CD14-positive monocyte (primary cell): ENCODE results near the gene CYB5A. TPM values are rescaled to one million over a fixed set of nuclear protein-coding genes. Genes with fewer than 3 reads are reported as not detected.

Experiments used
- DNase-seq, 3 donors: peaks; one replicate each; pipeline ENCODE4 v3.0.0-alpha.2; 2011 to 2022
- H2AFZ ChIP-seq: 2 replicates; pipeline ENCODE4 v1.6.0; 2012; ENCODE audit warnings: mild to moderate bottlenecking, low read depth, low read length, inconsistent platforms; ENCODE audit not compliant: insufficient read depth, poor library complexity, severe bottlenecking
- H3K27ac ChIP-seq, 2 donors: 1 replicate in 1 of 2; 2 replicates in 1 of 2; pipeline ENCODE4 v1.5.1; 2012 to 2013; ENCODE audit warnings: low read length in 2 of 2, control low read depth in 1 of 2, inconsistent platforms in 1 of 2, low read depth in 1 of 2, mild to moderate bottlenecking in 1 of 2
- H3K27me3 ChIP-seq, 2 donors: one replicate each; pipeline versions ENCODE4 v1.6.0 to v1.6.1; 2011 to 2013; ENCODE audit warnings: low read length in 2 of 2; ENCODE audit not compliant: control insufficient read depth in 2 of 2, insufficient read depth in 2 of 2
- H3K36me3 ChIP-seq, 2 donors: replicated peaks in 1 of 2; 1 replicate in 1 of 2; 2 replicates in 1 of 2; pipeline versions ENCODE4 v1.5.1 to v1.6.1; 2012 to 2013; ENCODE audit warnings: low read length in 2 of 2, control low read depth in 1 of 2, inconsistent platforms in 1 of 2, mild to moderate bottlenecking in 1 of 2; ENCODE audit not compliant: insufficient read depth in 2 of 2, control insufficient read depth in 1 of 2
- H3K4me1 ChIP-seq, 2 donors: 1 replicate in 1 of 2; 2 replicates in 1 of 2; pipeline versions ENCODE4 v1.5.1 to v1.6.1; 2012 to 2013; ENCODE audit warnings: low read length in 2 of 2, control low read depth in 1 of 2, inconsistent platforms in 1 of 2, mild to moderate bottlenecking in 1 of 2, moderate library complexity in 1 of 2; ENCODE audit not compliant: insufficient read depth in 2 of 2, control insufficient read depth in 1 of 2
- H3K4me2 ChIP-seq: replicated peaks from 2 replicates; pipeline ENCODE3; 2012; ENCODE audit warnings: low read length, moderate library complexity, mild to moderate bottlenecking; ENCODE audit not compliant: poor library complexity, severe bottlenecking; ENCODE audit errors: extremely low read depth
- H3K4me3 ChIP-seq, 3 experiments: fragments of 200-600 bp in 1 of 3; sonication (generic) in 1 of 3; replicated peaks in 1 of 3; 1 replicate in 2 of 3; 2 replicates in 1 of 3; pipeline ENCODE4 v1.5.1; 2011 to 2013; ENCODE audit warnings: low read length in 3 of 3, mild to moderate bottlenecking in 3 of 3, control low read depth in 2 of 3, low read depth in 2 of 3, inconsistent platforms in 1 of 3, moderate library complexity in 1 of 3
- H3K79me2 ChIP-seq: 2 replicates; pipeline ENCODE4 v1.6.0; 2012; ENCODE audit warnings: mild to moderate bottlenecking, control low read depth, inconsistent platforms, low read length, moderate library complexity; ENCODE audit not compliant: insufficient read depth
- H3K9ac ChIP-seq: 2 replicates; pipeline ENCODE4 v1.6.0; 2017; ENCODE audit warnings: low read length, mild to moderate bottlenecking; ENCODE audit not compliant: insufficient read depth, poor library complexity, severe bottlenecking
- H3K9me3 ChIP-seq, 2 donors: replicated peaks in 1 of 2; 1 replicate in 1 of 2; 2 replicates in 1 of 2; pipeline versions ENCODE4 v1.5.1 to v1.6.1; 2012 to 2013; ENCODE audit warnings: low read length in 2 of 2, control low read depth in 1 of 2; ENCODE audit not compliant: control insufficient read depth in 1 of 2, insufficient read depth in 1 of 2
- H4K20me1 ChIP-seq: 2 replicates; pipeline ENCODE4 v1.6.0; 2012; ENCODE audit warnings: mild to moderate bottlenecking, low read length, control low read depth, moderate library complexity; ENCODE audit not compliant: insufficient read depth
- H3K27ac Mint-ChIP-seq, 7 donors: one replicate each; pipeline ENCODE4 v1.8.0; 2020; ENCODE audit warnings: mild to moderate bottlenecking in 7 of 7, mixed read lengths in 7 of 7, moderate library complexity in 6 of 7, inconsistent platforms in 2 of 7
- H3K27me3 Mint-ChIP-seq, 3 donors: one replicate each; pipeline ENCODE4 v1.8.0; 2021 to 2022; ENCODE audit warnings: low read depth in 3 of 3, mild to moderate bottlenecking in 3 of 3, mixed read lengths in 3 of 3, moderate library complexity in 3 of 3, inconsistent platforms in 1 of 3
- H3K36me3 Mint-ChIP-seq, 2 donors: one replicate each; pipeline ENCODE4 v1.8.0; 2020; ENCODE audit warnings: mixed read lengths in 2 of 2, inconsistent platforms in 1 of 2, mild to moderate bottlenecking in 1 of 2
- H3K4me1 Mint-ChIP-seq: one replicate; pipeline ENCODE4 v1.8.0; 2020; ENCODE audit warnings: mild to moderate bottlenecking, mixed read lengths
- H3K4me3 Mint-ChIP-seq, 2 donors: one replicate each; pipeline ENCODE4 v1.8.0; 2020; ENCODE audit warnings: mild to moderate bottlenecking in 2 of 2, mixed read lengths in 2 of 2, moderate library complexity in 1 of 2
- H3K9me3 Mint-ChIP-seq, 7 donors: one replicate each; pipeline ENCODE4 v1.8.0; 2020 to 2022; ENCODE audit warnings: mixed read lengths in 7 of 7, mild to moderate bottlenecking in 6 of 7, moderate library complexity in 6 of 7, inconsistent platforms in 2 of 7
- WGBS: methylation state at CpG from one replicate; pipeline ENCODE4 v1.1.5; 2013; ENCODE audit warnings: missing lambda C conversion rate; ENCODE audit not compliant: insufficient coverage; 5-methylcytosine and 5-hydroxymethylcytosine counted together
- intact Hi-C, 2 donors: fragments of 100-400 bp; cut with micrococcal nuclease; formaldehyde crosslinking; loops; one replicate each; pipeline versions ENCODE4 v1.15.0 to v1.15.1; 2023
- polyA plus RNA-seq, 3 donors: library from polyadenylated mRNA; depleted of rRNA in 1 of 3; unstranded in 2 of 3; stranded (reverse) in 1 of 3; fragments of 300-500 nt in 2 of 3; fragments of >200 nt in 1 of 3; fragmentation: Illumina TruSeq in 2 of 3; gene quantifications; 1 replicate in 2 of 3; 2 replicates in 1 of 3; pipeline ENCODE4 v1.2.3, GENCODE V29; 2012 to 2021
- TF ChIP-seq, protein P1 (sequence below): fragments of 200-600 bp; IDR thresholded peaks from one replicate; pipeline ENCODE4 v1.8.0; 2022; ENCODE audit warnings: antibody characterized with exemption, mild to moderate bottlenecking

Gene CYB5A
- polyA plus RNA-seq, 3 donors = 19.0 to 27.6 (median 22.4) TPM

GRCh38 chr18:74215863-74216262 is 75.9 kb downstream of the CYB5A start:
- H3K4me3 Mint-ChIP-seq = no peak overlapping the region
- no CpG with 5 or more reads among the region's 1 CpG for WGBS
- no peak overlapping the region for H2AFZ ChIP-seq
- H3K27ac ChIP-seq = no peak overlapping the region
- H3K27me3 Mint-ChIP-seq = peaks cover 0 to 8% (median 3%) of the 10 kb centered on the region in 3 donors
- H3K9me3 Mint-ChIP-seq = peaks cover 0 to 7% (median 3%) of the 10 kb centered on the region in 7 donors
- H3K9me3 ChIP-seq = no peaks in the 10 kb centered on the region
- no peak overlapping the region for H3K4me3 ChIP-seq
- H3K27me3 ChIP-seq = no peaks in the 10 kb centered on the region
- H3K4me1 ChIP-seq = no peaks in the 10 kb centered on the region
- H3K27ac Mint-ChIP-seq = no peak overlapping the region
- DNase-seq = no peak
- no peak overlapping the region for H3K9ac ChIP-seq
- H3K4me2 ChIP-seq = no peak overlapping the region
- intact Hi-C loops = loop anchor here in 1 of 2 donors (5.0 kb wide), 1 partner anchor 51 kb away; no protein-coding TSS in a partner anchor
- H4K20me1 ChIP-seq = no peaks in the 10 kb centered on the region
- no peaks in the 10 kb centered on the region for H3K36me3 ChIP-seq
- no peaks in the 10 kb centered on the region for H3K79me2 ChIP-seq
- no peaks in the 10 kb centered on the region for H3K36me3 Mint-ChIP-seq
- no peaks in the 10 kb centered on the region for H3K4me1 Mint-ChIP-seq
- TF ChIP-seq, protein P1, sequence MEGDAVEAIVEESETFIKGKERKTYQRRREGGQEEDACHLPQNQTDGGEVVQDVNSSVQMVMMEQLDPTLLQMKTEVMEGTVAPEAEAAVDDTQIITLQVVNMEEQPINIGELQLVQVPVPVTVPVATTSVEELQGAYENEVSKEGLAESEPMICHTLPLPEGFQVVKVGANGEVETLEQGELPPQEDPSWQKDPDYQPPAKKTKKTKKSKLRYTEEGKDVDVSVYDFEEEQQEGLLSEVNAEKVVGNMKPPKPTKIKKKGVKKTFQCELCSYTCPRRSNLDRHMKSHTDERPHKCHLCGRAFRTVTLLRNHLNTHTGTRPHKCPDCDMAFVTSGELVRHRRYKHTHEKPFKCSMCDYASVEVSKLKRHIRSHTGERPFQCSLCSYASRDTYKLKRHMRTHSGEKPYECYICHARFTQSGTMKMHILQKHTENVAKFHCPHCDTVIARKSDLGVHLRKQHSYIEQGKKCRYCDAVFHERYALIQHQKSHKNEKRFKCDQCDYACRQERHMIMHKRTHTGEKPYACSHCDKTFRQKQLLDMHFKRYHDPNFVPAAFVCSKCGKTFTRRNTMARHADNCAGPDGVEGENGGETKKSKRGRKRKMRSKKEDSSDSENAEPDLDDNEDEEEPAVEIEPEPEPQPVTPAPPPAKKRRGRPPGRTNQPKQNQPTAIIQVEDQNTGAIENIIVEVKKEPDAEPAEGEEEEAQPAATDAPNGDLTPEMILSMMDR = no peak

GRCh38 chr18:74213429-74213828 is 78.3 kb downstream of the CYB5A start:
- DNase-seq = no peak
- no peaks in the 10 kb centered on the region for H3K4me1 ChIP-seq
- H3K27me3 ChIP-seq = no peaks in the 10 kb centered on the region
- no peaks in the 10 kb centered on the region for H3K79me2 ChIP-seq
- H3K27ac Mint-ChIP-seq = no peak overlapping the region
- no peaks in the 10 kb centered on the region for H4K20me1 ChIP-seq
- peaks cover 0 to 8% (median 1%) of the 10 kb centered on the region in 3 donors for H3K27me3 Mint-ChIP-seq
- TF ChIP-seq, protein P1 = no peak
- no peaks in the 10 kb centered on the region for H3K9me3 ChIP-seq
- no peak overlapping the region for H3K4me2 ChIP-seq
- no peak overlapping the region for H2AFZ ChIP-seq
- H3K9ac ChIP-seq = no peak overlapping the region
- no CpG with 5 or more reads among the region's 3 CpGs for WGBS
- no peak overlapping the region for H3K4me3 ChIP-seq
- no peaks in the 10 kb centered on the region for H3K36me3 ChIP-seq
- intact Hi-C loops = no loop called here
- H3K4me3 Mint-ChIP-seq = no peak overlapping the region
- H3K27ac ChIP-seq = no peak overlapping the region
- H3K4me1 Mint-ChIP-seq = no peaks in the 10 kb centered on the region
- H3K36me3 Mint-ChIP-seq = no peaks in the 10 kb centered on the region
- peaks cover 0 to 5% (median 2%) of the 10 kb centered on the region in 7 donors for H3K9me3 Mint-ChIP-seq
